Measurements from ENCODE around the gene CD36. TPM values are rescaled to one million over a fixed set of nuclear protein-coding genes. Genes with fewer than 3 reads are reported as not detected.

Gene CD36
- 2.0 TPM for polyA plus RNA-seq (2012; ENCODE audit: low read depth, missing spikeins)

DNA sequence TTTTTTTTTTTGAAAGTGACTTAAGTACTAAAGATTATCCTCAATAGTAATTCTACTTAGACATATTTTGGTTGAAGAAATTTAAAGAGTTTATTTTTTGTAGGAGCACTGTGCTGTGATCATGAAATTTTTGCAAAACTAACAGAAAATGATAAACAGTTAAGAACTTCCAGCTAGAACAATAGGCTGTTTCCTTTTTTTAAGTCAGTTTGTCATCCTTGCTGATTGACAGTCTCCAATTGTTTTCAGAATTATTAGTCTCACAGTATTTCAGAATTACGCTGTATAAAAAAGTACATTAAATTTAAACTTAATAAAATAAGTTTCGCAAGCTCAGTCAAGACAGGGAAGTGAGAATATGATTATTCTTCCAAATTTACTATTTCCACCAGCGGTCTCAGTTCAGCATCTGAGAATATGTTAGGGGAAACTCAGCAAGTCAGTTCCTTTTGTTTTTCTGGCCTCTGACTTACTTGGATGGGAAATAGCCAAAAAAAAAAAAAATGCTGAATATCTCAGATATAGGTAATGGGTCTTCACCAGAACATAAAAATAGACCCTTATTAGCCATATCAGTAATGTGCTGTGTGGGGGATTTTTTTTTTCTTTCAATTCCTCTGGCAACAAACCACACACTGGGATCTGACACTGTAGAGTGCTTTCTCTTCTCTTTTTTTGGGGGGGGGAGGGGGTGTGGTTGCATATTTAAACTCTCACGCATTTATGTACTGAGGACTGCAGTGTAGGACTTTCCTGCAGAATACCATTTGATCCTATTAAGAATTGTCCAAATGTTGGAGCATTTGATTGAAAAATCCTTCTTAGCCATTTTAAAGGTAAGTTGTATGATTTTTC lies at the start of gene CD36:
TSS of gene CD36 (plus strand) at position 732 of the 855 bp plus-strand sequence. CDS start 8,099 bp downstream, outside the sequence.
- no peak for FAIRE-seq
- TF ChIP-seq POU2F2 (IDR thresholded peaks at IDR 0.05; ENCODE audit: low read depth, low read length) = peak; percentile 86; the same call in 1 of the 2 replicates
- no peak for TF ChIP-seq POLR2AphosphoS5 (IDR thresholded peaks at IDR 0.05; ENCODE audit: low read depth, low read length)
- no peak for TF ChIP-seq TAF1 (IDR thresholded peaks at IDR 0.05; ENCODE audit: low read depth, low read length)
- no peak for TF ChIP-seq POLR2A (IDR thresholded peaks at IDR 0.05; ENCODE audit: low read depth, low read length)
- TF ChIP-seq SPI1 (IDR thresholded peaks at IDR 0.05; ENCODE audit: low read depth, low read length) = peak; percentile 93
- no peak for TF ChIP-seq PAX5 (IDR thresholded peaks at IDR 0.05; ENCODE audit: insufficient read depth, low read length, severe bottlenecking)
- no peak for DNase-seq (ENCODE audit: insufficient read length, low spot score)

GRCh38 chr7:80589631-80590030 lies 48.8 kb upstream of the CD36 start:
- TF ChIP-seq POLR2AphosphoS5 (IDR thresholded peaks at IDR 0.05; ENCODE audit: low read depth, low read length) = no peak
- TF ChIP-seq SPI1 (IDR thresholded peaks at IDR 0.05; ENCODE audit: low read depth, low read length) = no peak
- TF ChIP-seq TAF1 (IDR thresholded peaks at IDR 0.05; ENCODE audit: low read depth, low read length) = no peak
- TF ChIP-seq PAX5 (IDR thresholded peaks at IDR 0.05; ENCODE audit: insufficient read depth, low read length, severe bottlenecking) = no peak
- no peak for TF ChIP-seq POU2F2 (IDR thresholded peaks at IDR 0.05; ENCODE audit: low read depth, low read length)
- no peak for TF ChIP-seq POLR2A (IDR thresholded peaks at IDR 0.05; ENCODE audit: low read depth, low read length)
- no peak for DNase-seq (ENCODE audit: insufficient read length, low spot score)
- FAIRE-seq = no peak

DNA sequence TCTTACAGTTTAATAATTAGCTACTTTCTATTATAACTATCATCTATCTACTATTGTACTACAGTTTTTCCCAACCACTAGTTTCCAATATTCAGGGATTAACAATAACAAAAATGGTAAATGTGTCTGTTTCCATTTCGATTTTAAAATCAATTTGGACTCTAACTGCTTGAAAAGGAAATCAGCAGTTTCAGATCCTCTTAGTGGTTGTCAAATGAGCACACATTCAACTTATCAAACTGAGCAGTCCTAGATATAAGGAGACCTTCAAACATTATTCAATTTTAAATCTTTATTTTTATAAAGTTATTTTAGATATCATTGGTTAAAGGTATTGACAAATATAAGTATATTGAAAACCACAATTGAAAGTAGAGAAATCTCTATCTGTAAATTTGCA lies 46.8 kb upstream of the CD36 start:
- FAIRE-seq = no peak
- DNase-seq (ENCODE audit: insufficient read length, low spot score) = no peak
- peak; percentile 94 for TF ChIP-seq SPI1 (IDR thresholded peaks at IDR 0.05; ENCODE audit: low read depth, low read length)
- TF ChIP-seq POLR2A (IDR thresholded peaks at IDR 0.05; ENCODE audit: low read depth, low read length) = no peak

DNA sequence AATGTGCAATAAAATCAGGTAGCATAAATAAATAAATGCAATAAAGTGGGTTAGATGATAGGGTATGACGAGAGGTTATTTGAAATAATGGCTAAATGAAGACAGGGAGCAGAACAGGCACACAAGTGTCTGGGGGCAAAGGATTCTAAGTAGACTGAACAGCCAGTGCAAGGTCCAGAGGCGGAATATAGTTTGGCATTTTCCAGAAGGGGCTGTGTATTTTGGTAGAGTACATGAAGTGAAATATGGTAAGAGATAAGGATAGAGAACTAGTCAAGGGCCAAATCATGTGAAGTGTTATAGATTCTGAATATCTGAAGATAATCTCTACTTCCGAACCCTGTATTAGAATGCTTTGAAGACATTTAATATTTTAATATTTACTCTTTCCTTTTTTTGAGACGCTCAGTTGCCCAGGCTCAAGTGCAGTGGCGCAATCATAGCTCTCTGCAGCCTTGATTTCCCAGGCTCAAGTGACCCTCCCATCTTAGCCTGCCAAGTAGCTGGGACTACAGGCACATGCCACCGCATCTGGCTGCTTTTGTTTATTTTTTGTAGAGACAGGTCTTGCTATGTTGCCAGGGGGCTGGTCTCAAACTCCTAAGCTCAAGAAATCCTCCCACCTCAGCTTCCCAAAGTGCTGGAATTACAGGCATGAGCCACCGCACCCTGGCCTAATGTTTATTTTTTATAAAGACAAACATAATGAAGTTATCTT lies 44.4 kb upstream of the CD36 start:
- no peak for FAIRE-seq
- TF ChIP-seq POLR2A (IDR thresholded peaks at IDR 0.05; ENCODE audit: low read depth, low read length) = no peak
- no peak for TF ChIP-seq PAX5 (IDR thresholded peaks at IDR 0.05; ENCODE audit: insufficient read depth, low read length, severe bottlenecking)
- no peak for TF ChIP-seq POLR2AphosphoS5 (IDR thresholded peaks at IDR 0.05; ENCODE audit: low read depth, low read length)
- TF ChIP-seq POU2F2 (IDR thresholded peaks at IDR 0.05; ENCODE audit: low read depth, low read length) = no peak
- TF ChIP-seq TAF1 (IDR thresholded peaks at IDR 0.05; ENCODE audit: low read depth, low read length) = no peak
- TF ChIP-seq SPI1 (IDR thresholded peaks at IDR 0.05; ENCODE audit: low read depth, low read length) = no peak
- no peak for DNase-seq (ENCODE audit: insufficient read length, low spot score)

DNA sequence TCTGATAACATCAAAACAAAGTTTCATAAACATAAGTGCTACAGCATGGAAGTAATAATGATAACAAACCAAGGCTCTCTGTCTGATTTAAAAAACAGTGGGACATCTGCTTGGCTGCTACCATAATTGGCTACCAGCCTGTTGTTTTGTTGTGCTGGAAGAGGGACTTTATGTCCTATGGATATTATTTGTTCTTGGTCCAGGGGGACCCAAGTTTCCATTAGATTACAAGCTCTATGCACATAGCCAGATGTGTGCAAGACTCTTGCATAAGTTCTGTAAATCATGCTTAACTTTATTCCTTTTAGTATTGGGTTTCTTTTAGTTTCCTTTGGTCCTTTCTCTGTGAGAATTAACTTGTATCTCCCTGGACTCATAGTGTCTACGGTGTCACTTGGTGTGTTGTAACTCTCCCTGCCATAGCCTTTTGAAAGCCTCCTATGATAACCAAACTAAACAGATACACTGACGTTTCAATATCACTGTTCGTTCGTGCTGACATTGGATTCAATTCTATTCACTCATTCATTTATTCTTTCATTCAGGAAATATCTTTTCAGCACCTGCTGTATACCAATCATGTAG lies 41.4 kb upstream of the CD36 start:
- DNase-seq (ENCODE audit: insufficient read length, low spot score) (no peak), FAIRE-seq (no peak)
- TF ChIP-seq POLR2AphosphoS5 (IDR thresholded peaks at IDR 0.05; ENCODE audit: low read depth, low read length) (no peak), TAF1 (IDR thresholded peaks at IDR 0.05; ENCODE audit: low read depth, low read length) (no peak), SPI1 (IDR thresholded peaks at IDR 0.05; ENCODE audit: low read depth, low read length) (no peak), PAX5 (IDR thresholded peaks at IDR 0.05; ENCODE audit: insufficient read depth, low read length, severe bottlenecking) (no peak), POLR2A (IDR thresholded peaks at IDR 0.05; ENCODE audit: low read depth, low read length) (no peak), POU2F2 (IDR thresholded peaks at IDR 0.05; ENCODE audit: low read depth, low read length) (no peak)

- TF ChIP-seq POU2F2 (IDR thresholded peaks at IDR 0.05; ENCODE audit: low read depth, low read length) (no peak), PAX5 (IDR thresholded peaks at IDR 0.05; ENCODE audit: insufficient read depth, low read length, severe bottlenecking) (no peak), POLR2A (IDR thresholded peaks at IDR 0.05; ENCODE audit: low read depth, low read length) (no peak), TAF1 (IDR thresholded peaks at IDR 0.05; ENCODE audit: low read depth, low read length) (no peak), POLR2AphosphoS5 (IDR thresholded peaks at IDR 0.05; ENCODE audit: low read depth, low read length) (no peak), SPI1 (IDR thresholded peaks at IDR 0.05; ENCODE audit: low read depth, low read length) (no peak)
- FAIRE-seq (no peak), DNase-seq (ENCODE audit: insufficient read length, low spot score) (no peak)
These were observed 40.6 kb upstream of the CD36 start for GRCh38 chr7:80597875-80598274.

DNA sequence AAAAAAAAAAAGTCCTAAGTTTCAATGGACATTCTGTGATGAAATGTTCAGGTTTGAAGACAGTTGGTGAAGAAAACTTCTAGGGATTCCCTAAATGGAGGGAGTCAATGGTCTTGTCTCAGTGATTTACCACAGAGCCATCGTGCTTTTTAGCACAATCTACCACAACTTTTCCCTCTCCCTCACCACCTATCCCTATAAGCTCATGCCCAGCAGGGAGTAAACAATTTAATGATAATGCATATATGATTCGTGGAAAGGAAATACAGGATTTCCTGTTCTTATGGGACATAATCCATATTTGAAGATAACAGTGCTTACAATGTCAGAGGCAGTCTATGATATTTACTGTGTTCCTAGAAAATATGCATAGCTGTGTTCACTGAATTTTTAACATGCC lies 38.4 kb upstream of the CD36 start:
- no peak for FAIRE-seq
- no peak for DNase-seq (ENCODE audit: insufficient read length, low spot score)
- TF ChIP-seq TAF1 (IDR thresholded peaks at IDR 0.05; ENCODE audit: low read depth, low read length) (no peak), POU2F2 (IDR thresholded peaks at IDR 0.05; ENCODE audit: low read depth, low read length) (no peak), SPI1 (IDR thresholded peaks at IDR 0.05; ENCODE audit: low read depth, low read length) (no peak), PAX5 (IDR thresholded peaks at IDR 0.05; ENCODE audit: insufficient read depth, low read length, severe bottlenecking) (no peak), POLR2AphosphoS5 (IDR thresholded peaks at IDR 0.05; ENCODE audit: low read depth, low read length) (no peak), POLR2A (IDR thresholded peaks at IDR 0.05; ENCODE audit: low read depth, low read length) (no peak)

- TF ChIP-seq TAF1 (IDR thresholded peaks at IDR 0.05; ENCODE audit: low read depth, low read length) = no peak
- no peak for TF ChIP-seq PAX5 (IDR thresholded peaks at IDR 0.05; ENCODE audit: insufficient read depth, low read length, severe bottlenecking)
- TF ChIP-seq POU2F2 (IDR thresholded peaks at IDR 0.05; ENCODE audit: low read depth, low read length) = no peak
- no peak for TF ChIP-seq POLR2A (IDR thresholded peaks at IDR 0.05; ENCODE audit: low read depth, low read length)
- no peak for TF ChIP-seq POLR2AphosphoS5 (IDR thresholded peaks at IDR 0.05; ENCODE audit: low read depth, low read length)
- TF ChIP-seq SPI1 (IDR thresholded peaks at IDR 0.05; ENCODE audit: low read depth, low read length) = no peak
- no peak for FAIRE-seq
- DNase-seq (ENCODE audit: insufficient read length, low spot score) = no peak
These were observed 36.4 kb upstream of the CD36 start for GRCh38 chr7:80601999-80602398.

GRCh38 chr7:80603940-80604339 lies 34.5 kb upstream of the CD36 start:
- no peak for DNase-seq (ENCODE audit: insufficient read length, low spot score)
- no peak for TF ChIP-seq POLR2AphosphoS5 (IDR thresholded peaks at IDR 0.05; ENCODE audit: low read depth, low read length)
- TF ChIP-seq TAF1 (IDR thresholded peaks at IDR 0.05; ENCODE audit: low read depth, low read length) = no peak
- no peak for TF ChIP-seq POU2F2 (IDR thresholded peaks at IDR 0.05; ENCODE audit: low read depth, low read length)
- FAIRE-seq = no peak

Data from GM12891 (cell line).